Neural cell (in vitro differentiated cells): ENCODE results near the gene ELMO1. TPM values are rescaled to one million over a fixed set of nuclear protein-coding genes. Genes with fewer than 3 reads are reported as not detected.

Experiments used
- H2AFZ ChIP-seq: fragments of 200-600, 300-800 bp; sonication (generic), shearing (Covaris generic); 2 replicates; pipeline ENCODE4 v1.6.0; 2014; ENCODE audit warnings: low read depth, mild to moderate bottlenecking, antibody characterized with exemption, low read length, moderate library complexity
- H3F3A ChIP-seq: fragments of 200-600 bp; shearing (Covaris generic); 2 replicates; pipeline ENCODE4 v1.6.1; 2016; ENCODE audit warnings: mild to moderate bottlenecking, moderate library complexity, mixed read lengths, antibody characterized with exemption, low read length; ENCODE audit not compliant: insufficient read depth, poor library complexity, severe bottlenecking
- H3K27ac ChIP-seq: fragments of 200-600, 300-800 bp; sonication (generic), shearing (Covaris generic); 2 replicates; pipeline ENCODE4 v1.5.1; 2014; ENCODE audit warnings: mild to moderate bottlenecking, low read length, moderate library complexity
- H3K27me3 ChIP-seq: fragments of 300-800, 200-600 bp; sonication (generic), shearing (Covaris generic); 2 replicates; pipeline ENCODE4 v1.6.0; 2014; ENCODE audit warnings: mild to moderate bottlenecking, low read depth, low read length, moderate library complexity; ENCODE audit not compliant: insufficient read depth
- H3K36me3 ChIP-seq: fragments of 300-800, 200-600 bp; sonication (generic), shearing (Covaris generic); 2 replicates; pipeline ENCODE4 v1.5.1; 2014; ENCODE audit warnings: mild to moderate bottlenecking, antibody characterized with exemption, low read length, moderate library complexity; ENCODE audit not compliant: insufficient read depth
- H3K4me2 ChIP-seq: fragments of 300-800, 200-600 bp; sonication (generic), shearing (Covaris generic); 2 replicates; pipeline ENCODE4 v1.6.0; 2014; ENCODE audit warnings: mild to moderate bottlenecking, low read length
- H3K4me3 ChIP-seq: fragments of 300-800, 200-600 bp; sonication (generic), shearing (Covaris generic); 2 replicates; pipeline ENCODE4 v1.5.1; 2014; ENCODE audit warnings: mild to moderate bottlenecking, low read length, moderate library complexity
- H3K79me2 ChIP-seq: fragments of 200-600 bp; shearing (Covaris generic); replicated peaks from 2 replicates; pipeline ENCODE4 v1.6.0; 2014; ENCODE audit warnings: mild to moderate bottlenecking, low read length, moderate library complexity; ENCODE audit not compliant: insufficient read depth
- H3K9ac ChIP-seq: fragments of 300-800, 200-600 bp; sonication (generic), shearing (Covaris generic); 2 replicates; pipeline ENCODE4 v1.6.1; 2016; ENCODE audit warnings: mild to moderate bottlenecking, low read length, mixed read lengths
- H3K9me2 ChIP-seq: fragments of 200-600 bp; shearing (Covaris generic); 2 replicates; pipeline ENCODE4 v1.6.1; 2016; ENCODE audit warnings: mild to moderate bottlenecking, low read length, mixed read lengths; ENCODE audit not compliant: insufficient read depth
- H3K9me3 ChIP-seq: fragments of 200-600, 300-800 bp; sonication (generic), shearing (Covaris generic); 2 replicates; pipeline ENCODE4 v1.6.1; 2016; ENCODE audit warnings: mild to moderate bottlenecking, mixed run types, low read length, moderate library complexity, mixed read lengths
- H4K20me1 ChIP-seq: fragments of 200-600 bp; shearing (Covaris generic); 2 replicates; pipeline ENCODE4 v1.6.1; 2016; ENCODE audit warnings: mild to moderate bottlenecking, mixed run types; ENCODE audit not compliant: insufficient read depth
- CTCF ChIP-seq: fragments of 450-650 bp; IDR thresholded peaks from 2 replicates; pipeline ENCODE4 v1.5.1; 2014; ENCODE audit warnings: antibody characterized with exemption, mild to moderate bottlenecking, moderate library complexity; ENCODE audit not compliant: poor library complexity, severe bottlenecking
- EP300 ChIP-seq: fragments of 450-650 bp; conservative IDR thresholded peaks from 2 replicates; pipeline ENCODE4 v1.6.1; 2014; ENCODE audit warnings: antibody characterized with exemption, mild to moderate bottlenecking, moderate library complexity; ENCODE audit not compliant: poor library complexity, severe bottlenecking
- EZH2 ChIP-seq: fragments of 200-600, 300-800 bp; shearing (Covaris generic), sonication (generic); IDR thresholded peaks from 2 replicates; pipeline ENCODE4 v1.6.1; 2014; ENCODE audit warnings: antibody characterized with exemption, low read length, borderline replicate concordance, mild to moderate bottlenecking; ENCODE audit not compliant: insufficient read depth, poor library complexity, severe bottlenecking
- MXI1 ChIP-seq: fragments of 450-650 bp; conservative IDR thresholded peaks from 2 replicates; pipeline ENCODE4 v1.6.1; 2014; ENCODE audit warnings: antibody characterized with exemption, mild to moderate bottlenecking; ENCODE audit not compliant: poor library complexity, severe bottlenecking
- POLR2AphosphoS5 ChIP-seq: IDR thresholded peaks from 2 replicates; pipeline ENCODE4 v1.6.1; 2012
- RAD21 ChIP-seq: fragments of 450-650 bp; conservative IDR thresholded peaks from 2 replicates; pipeline ENCODE4 v1.6.1; 2014; ENCODE audit warnings: antibody characterized with exemption, mild to moderate bottlenecking, moderate library complexity
- REST ChIP-seq: IDR thresholded peaks from 2 replicates; pipeline ENCODE4 v1.6.1; 2012; ENCODE audit warnings: borderline replicate concordance
- SMC3 ChIP-seq: fragments of 450-650 bp; conservative IDR thresholded peaks from 2 replicates; pipeline ENCODE4 v1.6.1; 2014; ENCODE audit warnings: antibody characterized with exemption, mild to moderate bottlenecking, moderate library complexity; ENCODE audit not compliant: poor library complexity
- TAF1 ChIP-seq: IDR thresholded peaks from 2 replicates; pipeline ENCODE4 v1.6.1; 2012; ENCODE audit warnings: low read depth
- polyA plus RNA-seq: library from polyadenylated mRNA; depleted of rRNA; stranded (reverse); fragments of >200 nt; gene quantifications from 2 replicates; pipeline ENCODE4 v1.2.3, GENCODE V29; 2014

The ELMO1 gene
- polyA plus RNA-seq, 1 donor from 2014 or later, result 12.2 TPM

- no peak overlapping the region for H3K9ac ChIP-seq
- TF ChIP-seq REST (no peak), CTCF (no peak), RAD21 (no peak), TAF1 (no peak), MXI1 (no peak), EP300 (no peak), EZH2 (no peak), SMC3 (no peak), POLR2AphosphoS5 (no peak)
- H3K79me2 ChIP-seq, result no peaks in the 10 kb centered on the region
- no peaks in the 10 kb centered on the region for H4K20me1 ChIP-seq
- H3K36me3 ChIP-seq, result no peaks in the 10 kb centered on the region
- no peak overlapping the region for H2AFZ ChIP-seq
- no peaks in the 10 kb centered on the region for H3F3A ChIP-seq
- H3K9me3 ChIP-seq, result no peaks in the 10 kb centered on the region
- H3K9me2 ChIP-seq, result no peaks in the 10 kb centered on the region
- no peak overlapping the region for H3K27ac ChIP-seq
- no peak overlapping the region for H3K4me2 ChIP-seq
- H3K4me3 ChIP-seq, result no peak overlapping the region
- H3K27me3 ChIP-seq, result no peaks in the 10 kb centered on the region
Measured at GRCh38 chr7:37117292-37117691, 331.4 kb downstream of the ELMO1 start.

GRCh38 chr7:37116093-37116701 is 332.5 kb downstream of the ELMO1 start:
- no peak overlapping the region for H3K4me2 ChIP-seq
- H3K36me3 ChIP-seq, result no peaks in the 10 kb centered on the region
- H3F3A ChIP-seq, result no peaks in the 10 kb centered on the region
- H2AFZ ChIP-seq, result no peak overlapping the region
- H3K4me3 ChIP-seq, result no peak overlapping the region
- H3K9me3 ChIP-seq, result no peaks in the 10 kb centered on the region
- no peaks in the 10 kb centered on the region for H3K27me3 ChIP-seq
- H3K9me2 ChIP-seq, result no peaks in the 10 kb centered on the region
- no peak overlapping the region for H3K27ac ChIP-seq
- TF ChIP-seq MXI1 (no peak), TAF1 (no peak), EZH2 (no peak), SMC3 (no peak), EP300 (no peak), POLR2AphosphoS5 (no peak)
- H4K20me1 ChIP-seq, result no peaks in the 10 kb centered on the region
- H3K9ac ChIP-seq, result no peak overlapping the region
- no peaks in the 10 kb centered on the region for H3K79me2 ChIP-seq
